ENCODE measurements around the gene ABCB8.

The ABCB8 gene

DNA sequence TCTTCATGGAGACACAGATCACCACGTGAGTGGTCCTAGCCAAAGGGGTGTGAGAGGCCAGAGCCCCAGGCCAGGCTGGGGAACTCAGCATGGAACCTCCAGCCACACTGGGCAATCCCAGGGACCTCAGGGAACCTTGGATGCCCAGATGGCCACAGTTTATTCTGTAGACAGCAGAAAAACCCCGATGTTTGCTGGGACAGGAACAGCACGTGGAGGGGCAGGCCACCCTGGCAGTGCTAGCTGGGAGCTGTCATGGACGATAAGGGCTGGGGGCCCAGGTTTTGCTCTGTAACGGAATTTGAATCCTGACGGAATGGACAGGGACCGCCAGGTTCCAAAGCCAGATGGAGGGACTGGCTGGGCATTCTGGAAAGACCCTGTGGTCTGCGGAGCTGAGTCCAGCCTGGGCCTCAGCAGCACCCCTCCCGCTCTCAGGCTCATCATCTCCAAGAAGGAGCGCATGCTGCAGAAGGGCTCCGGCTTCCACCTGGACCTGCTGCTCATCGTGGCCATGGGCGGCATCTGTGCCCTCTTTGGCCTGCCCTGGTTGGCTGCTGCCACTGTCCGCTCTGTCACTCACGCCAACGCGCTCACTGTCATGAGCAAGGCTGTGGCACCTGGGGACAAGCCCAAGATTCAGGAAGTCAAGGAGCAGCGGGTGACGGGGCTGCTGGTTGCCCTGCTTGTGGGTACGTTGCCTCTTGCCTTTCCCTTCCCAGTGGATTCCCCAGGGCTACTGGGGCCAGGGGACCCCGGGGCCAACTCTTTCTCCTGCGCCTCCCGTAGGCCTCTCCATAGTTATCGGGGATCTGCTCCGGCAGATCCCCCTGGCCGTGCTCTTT is 46.8 kb downstream of the ABCB8 start:
- TF ChIP-seq, protein P1, sequence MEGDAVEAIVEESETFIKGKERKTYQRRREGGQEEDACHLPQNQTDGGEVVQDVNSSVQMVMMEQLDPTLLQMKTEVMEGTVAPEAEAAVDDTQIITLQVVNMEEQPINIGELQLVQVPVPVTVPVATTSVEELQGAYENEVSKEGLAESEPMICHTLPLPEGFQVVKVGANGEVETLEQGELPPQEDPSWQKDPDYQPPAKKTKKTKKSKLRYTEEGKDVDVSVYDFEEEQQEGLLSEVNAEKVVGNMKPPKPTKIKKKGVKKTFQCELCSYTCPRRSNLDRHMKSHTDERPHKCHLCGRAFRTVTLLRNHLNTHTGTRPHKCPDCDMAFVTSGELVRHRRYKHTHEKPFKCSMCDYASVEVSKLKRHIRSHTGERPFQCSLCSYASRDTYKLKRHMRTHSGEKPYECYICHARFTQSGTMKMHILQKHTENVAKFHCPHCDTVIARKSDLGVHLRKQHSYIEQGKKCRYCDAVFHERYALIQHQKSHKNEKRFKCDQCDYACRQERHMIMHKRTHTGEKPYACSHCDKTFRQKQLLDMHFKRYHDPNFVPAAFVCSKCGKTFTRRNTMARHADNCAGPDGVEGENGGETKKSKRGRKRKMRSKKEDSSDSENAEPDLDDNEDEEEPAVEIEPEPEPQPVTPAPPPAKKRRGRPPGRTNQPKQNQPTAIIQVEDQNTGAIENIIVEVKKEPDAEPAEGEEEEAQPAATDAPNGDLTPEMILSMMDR (IDR thresholded peaks at IDR 0.05; ENCODE audit: borderline replicate concordance, control extremely low read depth, extremely low read depth, insufficient read depth, missing control alignments) = no peak
- DNase-seq (ENCODE audit: low spot score) = no peak
- in situ Hi-C loops (cut with MboI; ENCODE audit: low sequenced_read_pairs, unreplicated experiment) = no loop called here

DNA sequence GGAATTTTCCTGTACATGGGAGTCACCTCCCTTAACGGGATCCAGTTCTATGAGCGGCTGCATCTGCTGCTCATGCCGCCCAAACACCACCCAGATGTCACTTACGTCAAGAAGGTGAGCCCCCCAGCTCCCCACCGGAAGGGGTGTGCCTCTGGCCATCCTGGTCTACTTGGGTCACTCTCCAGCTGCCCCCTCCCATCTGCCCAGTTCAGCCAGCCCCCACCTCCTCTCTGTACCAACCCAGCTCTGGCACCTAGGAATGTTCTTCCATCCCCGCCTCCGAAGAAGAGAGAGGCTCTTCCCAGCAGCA is 47.4 kb downstream of the ABCB8 start:
- DNase-seq (ENCODE audit: low spot score) = no peak
- in situ Hi-C loops (cut with MboI; ENCODE audit: low sequenced_read_pairs, unreplicated experiment) = no loop called here
- TF ChIP-seq, protein P1 (IDR thresholded peaks at IDR 0.05; ENCODE audit: borderline replicate concordance, control extremely low read depth, extremely low read depth, insufficient read depth, missing control alignments) = no peak

DNA sequence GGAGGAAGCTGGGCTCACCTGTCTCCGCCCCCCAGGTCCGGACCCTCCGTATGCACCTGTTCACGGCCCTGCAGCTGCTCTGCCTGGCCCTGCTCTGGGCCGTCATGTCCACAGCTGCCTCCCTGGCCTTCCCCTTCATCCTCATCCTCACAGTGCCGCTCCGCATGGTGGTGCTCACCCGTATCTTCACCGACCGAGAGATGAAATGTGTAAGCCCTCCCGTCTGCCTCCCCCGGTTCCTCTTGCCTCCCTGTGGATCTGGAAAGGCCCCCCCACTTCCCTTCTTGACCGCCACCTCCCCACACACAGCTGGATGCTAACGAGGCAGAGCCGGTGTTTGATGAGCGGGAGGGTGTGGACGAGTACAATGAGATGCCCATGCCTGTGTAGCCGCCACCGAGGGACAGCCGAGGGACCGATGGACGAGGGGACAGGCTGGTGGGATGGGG is 47.8 kb downstream of the ABCB8 start:
- TF ChIP-seq, protein P1 (IDR thresholded peaks at IDR 0.05; ENCODE audit: borderline replicate concordance, control extremely low read depth, extremely low read depth, insufficient read depth, missing control alignments) = no peak
- no peak for DNase-seq (ENCODE audit: low spot score)
- in situ Hi-C loops (cut with MboI; ENCODE audit: low sequenced_read_pairs, unreplicated experiment) = no loop called here

DNA sequence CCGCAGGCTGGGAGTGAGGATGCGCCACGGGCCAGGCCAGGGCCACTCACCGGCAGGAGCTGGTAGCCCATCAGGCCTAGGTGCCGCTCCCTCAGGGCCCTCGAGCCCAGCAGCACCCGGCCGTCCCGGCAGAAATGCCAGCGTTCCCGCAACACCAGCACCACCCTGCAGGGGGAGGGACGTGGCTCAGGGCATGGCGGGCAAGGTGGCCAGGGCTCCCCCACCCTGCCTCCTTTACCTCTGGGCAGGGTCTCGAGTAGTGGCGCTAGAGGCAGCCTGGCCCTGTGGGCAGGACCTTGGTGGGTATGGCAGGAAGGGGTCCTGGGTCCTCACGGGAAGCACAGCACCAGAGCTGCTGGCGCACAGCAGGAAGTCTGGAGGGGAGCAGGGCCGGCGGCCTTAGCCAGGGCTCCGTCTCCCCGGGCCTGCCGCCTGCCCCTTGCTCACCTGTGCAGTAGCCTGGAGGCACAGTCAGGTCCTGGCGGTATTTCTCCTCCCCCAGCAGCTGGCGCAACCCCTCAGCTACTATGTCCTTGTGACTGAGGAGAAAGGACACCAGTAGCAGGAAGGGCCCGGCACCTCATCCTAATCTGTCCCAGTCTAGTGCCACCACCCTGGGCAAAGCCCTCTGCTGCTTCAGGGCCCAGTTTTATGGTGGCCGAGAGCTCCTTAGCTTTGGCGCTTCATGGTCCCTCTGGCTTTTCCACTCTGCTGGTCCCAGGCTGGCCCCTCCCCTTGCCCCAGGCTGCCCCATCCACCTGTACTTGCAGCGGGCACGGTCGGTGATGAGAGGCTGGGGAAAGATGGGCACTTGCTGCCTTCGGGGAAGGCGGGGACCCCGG is 48.8 kb downstream of the ABCB8 start:
- TF ChIP-seq, protein P1 (IDR thresholded peaks at IDR 0.05; ENCODE audit: borderline replicate concordance, control extremely low read depth, extremely low read depth, insufficient read depth, missing control alignments) = no peak
- no peak for DNase-seq (ENCODE audit: low spot score)
- in situ Hi-C loops (cut with MboI; ENCODE audit: low sequenced_read_pairs, unreplicated experiment) = no loop called here

DNA sequence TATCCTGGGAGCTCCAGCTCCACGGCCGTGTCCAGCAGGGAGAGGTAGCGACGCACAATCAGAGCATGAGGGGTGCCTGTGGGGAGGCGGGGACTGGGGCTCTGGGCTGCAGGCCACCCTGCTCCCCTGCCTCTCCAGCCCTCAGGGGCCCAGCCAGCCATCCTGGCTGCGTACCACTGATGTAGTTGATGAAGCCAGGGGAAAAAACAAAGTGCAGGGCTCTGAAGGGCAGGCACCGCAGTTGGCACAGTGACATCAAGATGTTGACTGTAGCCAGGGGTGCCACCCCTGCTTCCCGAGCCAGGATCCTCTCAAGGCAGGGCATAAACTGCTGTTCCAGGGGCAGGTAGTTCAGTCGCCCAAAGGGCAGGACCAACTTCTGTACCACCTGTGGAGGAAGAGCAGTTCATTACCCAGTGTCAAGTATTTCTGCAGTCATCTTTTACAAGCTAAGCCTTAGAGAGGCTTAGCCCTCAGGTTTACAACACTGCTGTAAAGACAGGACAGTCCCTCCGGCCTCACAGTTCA is 49.5 kb downstream of the ABCB8 start:
- TF ChIP-seq, protein P1 (IDR thresholded peaks at IDR 0.05; ENCODE audit: borderline replicate concordance, control extremely low read depth, extremely low read depth, insufficient read depth, missing control alignments) = no peak
- no peak for DNase-seq (ENCODE audit: low spot score)

GRCh38 chr7:151078233-151079040 is 50.2 kb downstream of the ABCB8 start:
- in situ Hi-C loops (cut with MboI; ENCODE audit: low sequenced_read_pairs, unreplicated experiment) = no loop called here
- TF ChIP-seq, protein P1 (IDR thresholded peaks at IDR 0.05; ENCODE audit: borderline replicate concordance, control extremely low read depth, extremely low read depth, insufficient read depth, missing control alignments) = no peak
- no peak for DNase-seq (ENCODE audit: low spot score)

More for the DNA sequence above, 49.5 kb downstream of the ABCB8 start:
- in situ Hi-C loops (cut with MboI; ENCODE audit: low sequenced_read_pairs, unreplicated experiment) = no loop called here

Data from GM13976 (cell line).